ENCODE results near the gene RBM19. TPM values are rescaled to one million over a fixed set of nuclear protein-coding genes. Genes with fewer than 3 reads are reported as not detected.

The RBM19 gene
- total RNA-seq, 2 donors from 2014 or later: 46.9 to 77.8 TPM

- Mint-ChIP-seq H3K4me3 (no peak overlapping the region), H3K4me1 (ENCODE audit: low read depth in 2 of 2) (no peaks in the 10 kb centered on the region), H3K27ac (no peak overlapping the region), H3K9me3 (peaks cover 2% of the 10 kb centered on the region), H3K27me3 (peaks cover 0 to 3% of the 10 kb centered on the region in 2 donors), H3K36me3 (no peaks in the 10 kb centered on the region)
- ATAC-seq (no peak), DNase-seq (ENCODE audit: low spot score) (no peak)
Observed at GRCh38 chr12:113794774-113795173, 171.4 kb downstream of the RBM19 start.

- Mint-ChIP-seq H3K9me3 (peaks cover 2% of the 10 kb centered on the region), H3K4me1 (ENCODE audit: low read depth in 2 of 2) (no peaks in the 10 kb centered on the region), H3K4me3 (no peak overlapping the region), H3K27me3 (peaks cover 0 to 3% of the 10 kb centered on the region in 2 donors), H3K36me3 (no peaks in the 10 kb centered on the region), H3K27ac (no peak overlapping the region)
- DNase-seq (ENCODE audit: low spot score) (no peak), ATAC-seq (no peak)
Observed at GRCh38 chr12:113793250-113793649, 172.9 kb downstream of the RBM19 start.

DNA sequence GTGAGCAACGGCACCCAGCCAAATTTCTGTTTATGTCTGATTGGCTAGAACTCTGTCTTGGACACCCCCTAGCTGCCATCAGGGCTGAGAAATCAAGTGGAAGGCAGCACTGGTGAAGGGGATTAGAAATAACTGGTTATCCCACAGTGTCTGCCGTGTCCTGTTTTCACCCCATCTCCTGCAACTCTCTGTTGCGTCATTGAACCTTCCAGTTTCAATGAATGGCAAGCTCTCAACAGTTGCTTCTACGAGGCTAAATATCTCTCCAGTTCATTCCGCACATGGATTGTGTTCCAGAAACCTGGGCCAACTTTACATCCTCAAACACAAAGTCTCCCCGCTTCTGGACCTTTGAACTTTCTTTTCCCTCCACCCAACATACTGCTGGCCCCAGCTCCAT is 173.7 kb downstream of the RBM19 start:
- ATAC-seq: no peak
- H3K9me3 Mint-ChIP-seq: peaks cover 2% of the 10 kb centered on the region

DNA sequence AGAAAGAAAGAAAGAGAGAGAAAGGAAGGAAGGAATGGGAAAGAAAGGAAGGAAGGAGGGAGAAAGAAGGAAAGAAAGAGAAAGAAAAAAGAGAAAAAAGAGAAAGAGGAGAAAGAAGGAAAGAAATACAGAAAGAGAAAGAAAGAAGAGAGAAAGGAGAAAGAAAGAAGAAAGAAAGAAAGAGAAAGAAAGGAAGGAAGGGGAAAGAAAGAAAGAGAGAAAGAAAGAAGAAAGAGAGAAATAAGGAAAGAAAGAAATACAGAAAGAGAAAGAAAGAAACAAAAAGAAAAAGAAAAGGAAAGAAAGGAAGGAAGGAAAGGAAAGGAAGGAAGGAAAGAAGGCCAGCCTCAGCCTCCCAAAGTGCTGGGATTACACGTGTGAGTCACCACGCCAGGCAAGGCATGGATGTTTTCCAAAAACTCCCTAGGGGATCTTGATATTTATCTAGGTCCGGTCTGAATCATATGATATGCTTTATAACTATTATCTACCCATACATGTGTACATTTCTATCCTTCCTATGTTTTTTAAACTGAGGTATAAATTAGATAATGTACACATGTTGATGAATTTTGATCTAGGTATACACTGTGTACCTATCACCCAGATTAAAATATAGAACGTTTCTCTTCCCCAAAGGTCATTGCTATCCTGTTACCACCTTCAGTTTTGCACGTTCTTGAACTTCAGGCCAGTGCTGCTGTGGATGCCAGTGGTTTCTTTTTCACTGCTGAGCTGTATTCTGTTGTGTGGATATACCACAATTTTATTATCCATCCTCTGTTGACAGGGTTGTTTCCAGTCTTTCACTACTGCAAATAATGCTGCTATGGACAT is 177.9 kb downstream of the RBM19 start:
- Mint-ChIP-seq H3K4me1 (ENCODE audit: low read depth in 2 of 2) (no peaks in the 10 kb centered on the region), H3K27ac (no peak overlapping the region), H3K27me3 (peaks cover 10 to 19% of the 10 kb centered on the region in 2 donors), H3K4me3 (no peak overlapping the region), H3K9me3 (peaks cover 2% of the 10 kb centered on the region), H3K36me3 (no peaks in the 10 kb centered on the region)
- DNase-seq (ENCODE audit: low spot score): no peak
- ATAC-seq: no peak

More for the DNA sequence above, 173.7 kb downstream of the RBM19 start:
- Mint-ChIP-seq H3K36me3 (no peaks in the 10 kb centered on the region), H3K27ac (no peak overlapping the region), H3K4me3 (no peak overlapping the region), H3K4me1 (ENCODE audit: low read depth in 2 of 2) (no peaks in the 10 kb centered on the region), H3K27me3 (peaks cover 3 to 6% of the 10 kb centered on the region in 2 donors)
- DNase-seq (ENCODE audit: low spot score): no peak

- DNase-seq (ENCODE audit: low spot score) (no peak), ATAC-seq (no peak)
- Mint-ChIP-seq H3K4me3 (no peak overlapping the region), H3K27me3 (peaks cover 15 to 19% of the 10 kb centered on the region in 2 donors), H3K9me3 (peaks cover 2% of the 10 kb centered on the region), H3K4me1 (ENCODE audit: low read depth in 2 of 2) (no peaks in the 10 kb centered on the region), H3K27ac (no peak overlapping the region), H3K36me3 (no peaks in the 10 kb centered on the region)
Observed at GRCh38 chr12:113786107-113786506, 180.0 kb downstream of the RBM19 start.

DNA sequence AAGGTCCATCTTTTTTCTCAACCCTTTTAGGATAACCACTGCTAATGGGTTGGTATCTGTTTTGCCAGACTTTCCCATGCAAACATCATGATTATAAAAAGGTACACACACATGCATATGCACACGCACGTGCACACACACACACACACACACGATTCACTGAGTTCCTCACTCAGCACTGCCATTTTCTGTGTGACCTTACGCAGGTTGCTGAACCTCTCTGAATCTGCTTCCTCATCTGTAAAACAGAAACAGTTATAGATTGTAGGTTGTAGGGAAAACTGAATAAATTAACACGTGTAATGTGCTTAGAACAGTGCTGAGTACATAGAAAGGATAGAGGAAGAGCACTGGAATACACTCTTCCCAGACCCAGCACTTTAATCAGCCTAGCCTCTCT is 182.3 kb downstream of the RBM19 start:
- Mint-ChIP-seq H3K36me3 (no peaks in the 10 kb centered on the region), H3K9me3 (no peaks in the 10 kb centered on the region), H3K4me3 (no peak overlapping the region), H3K4me1 (ENCODE audit: low read depth in 2 of 2) (no peaks in the 10 kb centered on the region), H3K27ac (no peak overlapping the region), H3K27me3 (peaks cover 24 to 33% of the 10 kb centered on the region in 2 donors)
- ATAC-seq (no peak), DNase-seq (ENCODE audit: low spot score) (no peak)

- ATAC-seq (no peak), DNase-seq (ENCODE audit: low spot score) (no peak)
- Mint-ChIP-seq H3K4me1 (ENCODE audit: low read depth in 2 of 2) (no peaks in the 10 kb centered on the region), H3K9me3 (no peaks in the 10 kb centered on the region), H3K27ac (no peak overlapping the region), H3K36me3 (no peaks in the 10 kb centered on the region), H3K27me3 (peaks cover 23 to 33% of the 10 kb centered on the region in 2 donors), H3K4me3 (no peak overlapping the region)
Observed at GRCh38 chr12:113782873-113783272, 183.3 kb downstream of the RBM19 start.

DNA sequence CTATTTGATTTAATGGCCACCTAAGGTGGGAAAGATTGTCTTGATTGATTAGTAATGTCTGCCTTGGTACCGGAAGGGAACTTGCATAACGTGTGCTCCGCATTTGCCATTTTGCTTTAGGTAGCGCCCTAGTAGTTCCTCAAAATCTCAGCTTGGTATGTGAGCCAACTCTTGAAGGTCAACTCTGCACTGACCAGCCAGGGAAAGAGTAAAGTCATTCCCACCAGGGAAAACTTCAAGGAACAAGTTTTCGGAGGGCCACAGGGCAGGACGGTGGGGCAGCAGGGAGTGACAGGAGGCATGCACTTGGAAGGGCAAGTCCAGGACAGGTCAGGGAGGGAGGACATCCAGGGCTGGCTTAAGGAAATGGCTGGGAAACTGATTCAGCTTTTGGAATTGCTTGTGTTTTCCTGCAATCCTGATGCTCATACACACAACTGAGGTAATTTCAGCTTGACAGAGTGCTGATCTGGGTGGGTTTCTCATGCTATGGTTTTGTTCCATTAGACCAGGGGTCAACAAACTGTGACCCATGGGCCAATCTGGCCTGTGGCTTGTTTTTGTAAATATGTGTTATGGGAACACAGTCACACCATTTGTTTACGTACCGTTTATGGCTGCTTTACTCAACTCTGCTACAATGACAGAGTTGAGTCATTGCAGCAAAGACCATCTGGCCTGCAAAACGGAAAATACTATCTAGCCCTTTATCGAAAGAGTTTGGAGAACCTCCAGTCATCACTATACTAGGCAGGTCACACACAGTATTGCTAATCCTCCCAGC is 184.5 kb downstream of the RBM19 start:
- Mint-ChIP-seq H3K27me3 (peaks cover 22 to 23% of the 10 kb centered on the region in 2 donors), H3K36me3 (no peaks in the 10 kb centered on the region), H3K4me1 (ENCODE audit: low read depth in 2 of 2) (no peaks in the 10 kb centered on the region), H3K27ac (no peak overlapping the region), H3K9me3 (no peaks in the 10 kb centered on the region), H3K4me3 (no peak overlapping the region)
- no peak for DNase-seq (ENCODE audit: low spot score)
- ATAC-seq: no peak

DNA sequence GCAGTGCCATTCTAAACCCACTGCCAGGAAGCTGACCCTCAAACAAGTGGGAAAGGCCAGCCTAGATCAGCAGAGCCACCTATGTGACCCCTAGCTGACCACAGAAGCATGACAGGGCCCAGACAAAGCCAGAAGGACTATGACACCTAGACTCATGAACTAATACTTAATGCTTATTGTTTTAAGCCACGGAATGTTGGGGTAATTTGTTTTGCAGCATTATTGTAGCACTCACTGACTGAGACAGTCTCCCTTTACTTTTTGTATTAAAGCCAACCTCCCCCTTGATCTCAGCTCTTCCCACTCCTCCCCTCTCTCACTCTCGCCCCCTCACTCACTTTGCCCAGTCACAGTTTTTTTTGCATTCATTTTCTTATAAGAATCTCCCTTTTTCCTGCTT is 186.4 kb downstream of the RBM19 start:
- H3K4me3 Mint-ChIP-seq: no peak overlapping the region
- H3K9me3 Mint-ChIP-seq: no peaks in the 10 kb centered on the region
- no peaks in the 10 kb centered on the region for H3K4me1 Mint-ChIP-seq (ENCODE audit: low read depth in 2 of 2)
- H3K27me3 Mint-ChIP-seq: peaks cover 15 to 16% of the 10 kb centered on the region in 2 donors
- no peaks in the 10 kb centered on the region for H3K36me3 Mint-ChIP-seq
- DNase-seq (ENCODE audit: low spot score) (no peak), ATAC-seq (no peak)
- no peak overlapping the region for H3K27ac Mint-ChIP-seq

GRCh38 chr12:113778432-113779132 is 187.5 kb downstream of the RBM19 start:
- H3K4me3 Mint-ChIP-seq: no peak overlapping the region

DNA sequence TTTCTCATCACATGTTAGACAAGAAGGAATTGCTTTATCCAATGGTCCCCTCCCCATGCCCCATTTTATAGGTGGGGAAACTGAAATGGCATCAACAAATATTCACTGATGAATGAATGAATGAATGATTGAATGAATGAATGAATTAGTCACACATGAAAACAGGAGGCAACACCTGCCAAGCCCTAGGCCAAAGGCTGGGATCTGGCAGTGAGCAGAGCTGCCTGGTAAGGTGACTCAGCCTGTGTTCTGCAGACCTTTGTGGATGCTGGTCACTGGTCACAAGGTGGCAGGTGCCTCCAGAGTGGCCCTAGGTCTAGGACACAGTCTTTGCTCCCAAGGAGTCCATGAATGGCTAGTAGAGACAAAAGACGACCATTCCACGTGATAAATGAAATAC is 188.4 kb downstream of the RBM19 start:
- H3K36me3 Mint-ChIP-seq: no peaks in the 10 kb centered on the region
- H3K9me3 Mint-ChIP-seq: no peaks in the 10 kb centered on the region
- no peak overlapping the region for H3K4me3 Mint-ChIP-seq
- H3K27me3 Mint-ChIP-seq: peaks cover 15 to 16% of the 10 kb centered on the region in 2 donors
- DNase-seq (ENCODE audit: low spot score) (no peak), ATAC-seq (no peak)
- no peaks in the 10 kb centered on the region for H3K4me1 Mint-ChIP-seq (ENCODE audit: low read depth in 2 of 2)
- no peak overlapping the region for H3K27ac Mint-ChIP-seq

More at GRCh38 chr12:113778432-113779132, 187.5 kb downstream of the RBM19 start:
- Mint-ChIP-seq H3K4me1 (ENCODE audit: low read depth in 2 of 2) (no peaks in the 10 kb centered on the region), H3K36me3 (no peaks in the 10 kb centered on the region), H3K27me3 (peaks cover 15 to 16% of the 10 kb centered on the region in 2 donors), H3K9me3 (no peaks in the 10 kb centered on the region), H3K27ac (no peak overlapping the region)
- ATAC-seq (no peak), DNase-seq (ENCODE audit: low spot score) (no peak)

- ATAC-seq (no peak), DNase-seq (ENCODE audit: low spot score) (no peak)
- Mint-ChIP-seq H3K9me3 (no peaks in the 10 kb centered on the region), H3K4me3 (no peak overlapping the region), H3K36me3 (no peaks in the 10 kb centered on the region), H3K4me1 (ENCODE audit: low read depth in 2 of 2) (no peaks in the 10 kb centered on the region), H3K27me3 (peaks cover 15 to 16% of the 10 kb centered on the region in 2 donors), H3K27ac (no peak overlapping the region)
Observed at GRCh38 chr12:113776536-113776935, 189.6 kb downstream of the RBM19 start.

DNA sequence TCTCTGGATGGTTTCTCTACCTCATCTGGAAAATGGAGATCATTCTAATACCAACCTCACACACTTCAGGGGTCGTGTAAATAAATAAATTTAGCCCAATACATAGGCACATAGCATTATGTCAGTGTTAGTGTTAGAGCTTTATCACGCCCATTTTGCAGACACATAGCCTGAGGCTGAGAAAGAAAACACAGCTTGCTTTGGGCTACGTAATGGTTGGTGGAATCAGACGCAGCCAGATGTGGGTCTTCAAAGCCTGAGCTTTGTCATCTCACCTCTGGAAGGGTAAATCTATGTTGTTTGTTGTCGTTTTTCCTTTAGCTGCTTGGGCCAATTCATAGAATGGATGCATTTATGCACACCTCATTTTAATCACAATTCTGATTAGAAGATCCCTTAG is 191.6 kb downstream of the RBM19 start:
- peaks cover 5 to 9% of the 10 kb centered on the region in 2 donors for H3K27me3 Mint-ChIP-seq
- no peaks in the 10 kb centered on the region for H3K36me3 Mint-ChIP-seq
- no peak overlapping the region for H3K27ac Mint-ChIP-seq
- H3K9me3 Mint-ChIP-seq: no peaks in the 10 kb centered on the region
- no peaks in the 10 kb centered on the region for H3K4me1 Mint-ChIP-seq (ENCODE audit: low read depth in 2 of 2)
- H3K4me3 Mint-ChIP-seq: no peak overlapping the region
- ATAC-seq: no peak
- DNase-seq (ENCODE audit: low spot score): no peak
